ENCODE results near the gene XIRP1.
"Not testable (repeated sequence)": the region's sequence is repeated elsewhere in the genome, so short reads cannot be mapped to it uniquely, and the experiment has no call there.

Gene XIRP1

DNA sequence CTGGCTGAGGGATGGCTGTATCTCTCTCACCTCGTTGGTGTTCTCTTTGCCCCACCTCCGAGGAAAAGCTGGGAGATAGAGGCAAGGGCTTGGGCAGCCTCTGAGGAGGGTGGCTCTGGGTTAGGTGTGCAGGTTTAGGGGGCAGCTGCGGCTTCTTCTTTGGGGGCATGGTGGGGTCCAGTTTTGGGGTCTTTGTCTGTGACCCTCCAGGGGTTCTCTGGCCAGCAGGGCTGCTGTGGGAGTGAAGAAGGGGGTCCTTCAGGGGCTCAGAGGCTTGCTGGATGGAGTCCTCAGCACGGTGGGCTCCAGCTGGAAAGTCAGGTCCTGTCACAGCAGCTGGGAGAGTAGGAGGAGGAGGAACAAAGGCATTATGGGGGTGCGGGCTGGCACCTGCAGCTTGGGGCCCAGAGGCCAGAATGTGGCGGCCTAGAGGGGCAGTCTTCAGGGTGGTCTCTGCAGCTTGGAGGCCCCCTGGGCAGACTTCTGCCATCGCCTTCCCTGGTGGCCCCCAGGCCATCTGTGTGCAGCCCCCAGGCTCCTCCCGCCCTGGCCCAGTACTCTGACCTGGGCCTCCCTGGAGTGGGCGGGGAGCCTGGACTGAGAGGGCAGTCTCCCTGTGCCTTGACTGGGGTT is 7.0 kb downstream of the XIRP1 start:
- DNase-seq (ENCODE audit: low read depth): no peak

- no peak for DNase-seq (ENCODE audit: low read depth)
Measured at GRCh38 chr3:39184968-39185285, 7.5 kb downstream of the XIRP1 start.

DNA sequence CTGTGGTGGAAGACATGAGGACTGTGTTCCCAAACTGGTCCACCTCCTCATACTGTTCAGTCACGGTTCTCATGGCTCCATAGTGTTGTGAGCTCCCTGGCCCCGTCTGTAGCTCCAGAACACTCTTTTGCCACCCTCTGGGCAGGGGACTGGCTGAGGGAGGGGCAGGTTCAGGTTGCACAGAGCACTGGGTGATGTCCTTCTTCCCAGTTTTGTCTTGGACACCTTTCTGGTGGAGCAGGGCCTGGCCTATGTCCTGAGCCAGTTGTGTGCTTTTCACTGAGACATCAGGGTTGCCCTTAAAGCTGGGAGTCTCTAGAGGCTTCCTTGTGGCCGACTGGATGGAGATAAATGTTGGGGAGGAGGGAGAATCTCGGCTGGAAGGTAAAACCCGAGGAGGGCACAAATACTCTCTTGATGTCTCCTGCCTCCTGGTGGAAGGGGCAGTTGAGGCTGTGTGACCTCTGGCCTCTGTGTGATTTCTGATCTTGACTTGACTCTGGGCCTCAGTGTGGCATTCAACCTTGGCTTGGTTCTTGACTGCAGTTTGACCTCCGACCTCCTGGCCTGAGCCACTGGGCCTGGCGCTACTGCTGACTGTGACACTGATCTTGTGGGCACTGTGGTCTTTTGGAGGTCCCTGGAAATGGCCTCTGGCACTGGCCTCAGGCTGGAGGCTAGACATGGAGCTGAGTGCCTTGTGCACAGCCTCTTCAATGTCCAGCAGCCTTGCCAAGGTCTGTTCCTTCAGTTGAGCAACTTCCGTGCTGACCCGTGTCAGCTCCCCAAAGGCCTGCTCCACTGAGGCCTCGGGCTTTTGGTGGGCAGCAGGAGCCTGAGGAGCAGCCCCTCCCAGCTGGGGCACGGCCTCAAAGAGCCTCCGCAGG is 8.1 kb downstream of the XIRP1 start:
- no peak for DNase-seq (ENCODE audit: low read depth)

GRCh38 chr3:39183211-39184080 is 8.9 kb downstream of the XIRP1 start:
- DNase-seq (ENCODE audit: low read depth): no peak

DNA sequence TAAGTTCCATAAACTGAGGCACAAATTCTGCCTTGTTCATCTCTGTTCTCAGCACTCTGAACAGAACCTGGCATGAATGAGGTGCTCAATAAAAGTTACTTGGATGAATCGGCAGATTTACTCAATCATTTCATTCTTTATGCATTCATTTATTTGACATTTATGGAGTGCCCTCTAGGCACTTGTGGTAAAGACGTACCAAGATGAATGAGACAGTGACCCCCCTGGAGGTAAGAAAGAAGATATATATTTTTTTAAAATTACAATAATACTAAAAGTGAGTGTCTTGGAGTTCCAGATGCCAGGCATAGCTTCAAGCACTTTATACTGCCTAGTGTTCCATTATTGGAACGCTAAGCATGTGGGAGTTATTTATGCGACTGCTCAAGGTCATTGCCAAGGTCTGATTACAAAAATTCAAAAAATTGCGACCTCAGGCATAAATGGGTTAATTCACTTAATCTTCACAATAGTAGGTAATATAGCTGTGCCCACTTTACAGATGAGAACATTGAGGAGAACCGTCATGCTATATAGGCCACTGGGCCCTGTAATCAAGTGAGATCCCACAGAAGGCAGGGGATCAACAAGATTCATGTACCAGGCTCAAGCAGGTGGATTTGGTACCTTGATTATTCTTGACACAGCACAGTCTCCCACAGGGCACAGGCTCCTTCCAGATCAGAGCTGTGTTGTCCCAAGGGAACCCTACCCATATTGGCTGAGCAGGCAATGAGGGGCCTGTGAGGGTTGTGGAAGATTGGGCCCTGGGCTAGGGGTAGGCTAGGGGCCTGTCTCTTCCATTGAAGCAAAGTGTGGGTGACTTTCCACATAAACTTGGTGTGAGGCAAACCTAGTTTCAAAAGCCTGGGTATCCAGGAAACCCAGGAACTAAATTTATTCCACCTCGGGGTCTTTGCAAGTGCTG is 10.7 kb downstream of the XIRP1 start:
- no peak for DNase-seq (ENCODE audit: low read depth)

DNA sequence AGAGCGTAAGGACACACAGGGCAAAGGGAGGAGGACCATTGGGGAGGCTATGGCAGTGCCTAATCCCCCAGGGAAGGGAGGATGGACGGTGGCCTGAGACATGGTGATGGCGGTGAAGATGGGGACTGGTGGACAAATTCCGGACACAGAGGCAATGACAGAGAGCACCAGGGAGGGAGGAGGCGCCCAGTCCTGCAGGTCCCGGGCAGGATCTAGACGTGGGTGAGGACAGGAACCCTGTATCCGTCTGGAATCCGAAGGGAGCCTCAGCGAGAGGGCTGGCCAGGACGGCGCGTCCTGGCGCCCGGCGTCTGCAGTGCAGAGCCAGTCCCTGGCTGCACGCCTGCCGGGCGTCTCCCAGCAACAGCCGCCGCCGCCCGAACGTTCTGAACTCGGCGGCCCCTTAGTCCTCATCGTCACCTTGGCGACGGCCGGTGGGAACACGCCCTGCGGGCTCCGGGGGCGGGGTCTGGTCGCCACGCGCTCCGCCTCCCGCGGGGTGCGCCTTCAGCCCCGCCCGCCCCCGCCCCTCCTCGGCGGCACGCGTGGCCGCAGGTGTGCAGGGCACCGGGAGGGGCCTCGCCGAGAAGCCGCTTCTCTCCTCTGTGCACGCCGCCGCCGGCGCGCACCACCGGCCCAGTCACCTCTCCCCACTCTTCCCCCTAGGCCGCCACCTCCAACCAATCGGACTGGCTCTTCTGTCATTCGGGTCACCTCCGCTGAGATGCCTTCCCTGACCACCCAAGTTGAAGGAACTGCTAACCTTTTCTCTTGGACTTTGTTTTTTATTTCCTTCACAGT is 11.6 kb downstream of the XIRP1 start:
- DNase-seq (ENCODE audit: low read depth): peak; percentile 71

- no peak for DNase-seq (ENCODE audit: low read depth)
Measured at GRCh38 chr3:39180183-39180545, 12.2 kb downstream of the XIRP1 start.

DNA sequence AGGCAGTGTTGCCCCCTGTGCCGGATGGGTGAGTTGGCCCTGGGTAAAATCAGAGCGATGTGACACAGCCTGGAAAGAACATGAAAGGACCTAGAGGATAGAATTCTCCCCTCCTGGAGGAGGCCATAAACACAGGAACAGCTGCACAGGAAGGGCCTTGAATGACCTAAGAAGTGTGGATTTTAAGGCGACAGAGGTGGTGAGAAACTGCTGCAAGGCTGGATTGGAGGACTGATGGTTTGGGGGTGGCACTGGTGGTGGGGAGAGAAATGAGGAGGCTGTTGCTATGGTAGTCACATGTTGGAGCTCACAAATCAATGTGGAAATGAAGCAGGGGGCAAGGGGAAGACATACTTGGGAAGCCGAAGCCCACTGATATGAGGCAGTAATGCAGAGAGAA is 13.8 kb downstream of the XIRP1 start:
- no peak for DNase-seq (ENCODE audit: low read depth)

- DNase-seq (ENCODE audit: low read depth): peak; percentile 96
Measured at GRCh38 chr3:39177708-39178332, 14.6 kb downstream of the XIRP1 start.

- no peak for DNase-seq (ENCODE audit: low read depth)
Measured at GRCh38 chr3:39176025-39176714, 16.2 kb downstream of the XIRP1 start.

DNA sequence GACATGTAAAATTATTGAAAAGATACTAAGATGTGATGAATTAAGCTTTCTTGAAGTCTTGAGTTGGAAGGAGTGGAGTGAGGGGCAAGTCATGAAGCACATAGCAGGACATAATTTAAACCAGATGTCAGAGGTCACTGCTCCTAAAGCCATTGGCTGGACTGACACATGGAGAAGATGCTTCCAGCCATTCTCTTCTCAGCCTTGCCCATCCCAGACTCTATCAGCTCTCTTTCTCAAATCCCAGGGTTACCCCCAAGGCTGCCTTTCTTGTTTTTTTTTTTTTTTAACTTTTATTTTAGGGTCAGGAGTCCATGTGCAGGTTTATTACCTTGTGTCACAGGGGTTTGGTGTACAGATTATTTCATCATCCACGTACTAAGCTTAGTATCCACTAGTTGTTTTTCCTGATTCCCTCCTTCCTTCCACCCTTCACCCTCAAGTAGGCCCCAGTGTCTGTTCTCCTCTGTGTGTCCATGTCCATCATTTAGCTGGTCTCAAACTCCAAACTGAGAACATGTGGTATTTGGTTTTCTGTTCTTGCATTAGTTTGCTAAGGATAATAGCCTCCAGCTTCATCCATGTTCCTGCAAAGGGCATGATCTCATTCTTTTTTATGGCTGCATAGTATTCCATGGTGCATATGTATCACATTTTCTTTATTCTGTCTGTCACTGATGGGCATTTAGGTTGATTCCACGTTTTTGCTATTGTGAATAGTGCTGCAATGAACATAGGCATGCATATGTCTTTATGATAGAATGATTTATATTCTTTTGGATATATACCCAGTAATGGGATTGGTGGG is 18.9 kb downstream of the XIRP1 start:
- no peak for DNase-seq (ENCODE audit: low read depth)

- no peak for DNase-seq (ENCODE audit: low read depth)
Measured at GRCh38 chr3:39171860-39172259, 20.5 kb downstream of the XIRP1 start.

DNA sequence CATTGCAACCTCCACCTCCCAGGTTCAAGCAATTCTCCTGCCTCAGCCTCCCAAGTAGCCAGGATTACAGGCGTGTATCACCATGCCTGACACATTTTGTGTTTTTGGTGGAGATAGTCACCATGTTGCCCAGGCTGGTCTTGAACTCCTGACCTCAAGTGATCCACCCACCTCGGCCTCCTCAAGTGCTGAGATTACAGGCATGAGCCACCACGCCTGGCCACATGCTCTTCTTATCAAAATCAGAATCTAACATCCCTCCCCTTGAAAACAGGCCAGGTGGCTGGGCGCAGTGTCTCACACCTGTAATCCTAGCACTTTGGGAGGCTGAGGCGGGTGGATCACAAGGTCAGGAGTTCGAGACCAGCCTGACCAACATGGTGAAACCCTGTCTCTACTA is 21.5 kb downstream of the XIRP1 start:
- DNase-seq (ENCODE audit: low read depth): not testable (repeated sequence)

- no peak for DNase-seq (ENCODE audit: low read depth)
Measured at GRCh38 chr3:39170461-39170860, 21.9 kb downstream of the XIRP1 start.

DNA sequence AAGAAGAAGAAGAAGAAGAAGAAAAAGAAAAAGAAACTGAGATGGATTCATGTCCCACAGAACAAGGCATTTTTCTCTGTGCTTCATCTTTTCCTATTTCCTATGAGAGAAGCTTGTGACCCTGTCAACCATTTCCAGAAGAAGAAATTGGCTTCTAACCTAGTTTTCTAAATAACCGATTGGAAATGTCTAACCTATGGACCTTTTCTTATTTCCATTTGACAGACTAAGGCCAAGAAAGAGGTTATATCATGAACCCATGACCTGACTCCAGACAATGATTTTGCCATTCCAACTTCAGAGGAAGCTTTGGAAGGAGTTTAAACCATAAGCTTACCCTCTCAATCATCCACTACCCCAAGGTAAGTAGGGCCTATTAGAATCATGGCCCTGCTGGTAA is 22.7 kb downstream of the XIRP1 start:
- no peak for DNase-seq (ENCODE audit: low read depth)

- DNase-seq (ENCODE audit: low read depth): no peak
Measured at GRCh38 chr3:39168156-39168780, 24.1 kb downstream of the XIRP1 start.

GRCh38 chr3:39166932-39167532 is 25.4 kb downstream of the XIRP1 start:
- DNase-seq (ENCODE audit: low read depth): peak; percentile 97

GRCh38 chr3:39166134-39166710 is 26.2 kb downstream of the XIRP1 start:
- DNase-seq (ENCODE audit: low read depth): peak; percentile 29
